ENCODE measurements around the gene KRCC1.

GRCh38 chr2:88097192-88097591 lies 41.6 kb upstream of the KRCC1 start:
- TF ChIP-seq POLR2A (IDR thresholded peaks at IDR 0.05) = no peak
- no peak for TF ChIP-seq CTCF (IDR thresholded peaks at IDR 0.05 in 4 of 5, conservative IDR thresholded peaks at IDR 0.05 in 1 of 5)
